ENCODE measurements around the gene DPRX.

Gene DPRX, protein sequence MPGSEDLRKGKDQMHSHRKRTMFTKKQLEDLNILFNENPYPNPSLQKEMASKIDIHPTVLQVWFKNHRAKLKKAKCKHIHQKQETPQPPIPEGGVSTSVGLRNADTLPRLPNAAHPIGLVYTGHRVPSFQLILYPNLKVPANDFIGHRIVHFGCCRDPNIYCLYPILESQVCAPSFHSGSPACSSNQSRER

DNA sequence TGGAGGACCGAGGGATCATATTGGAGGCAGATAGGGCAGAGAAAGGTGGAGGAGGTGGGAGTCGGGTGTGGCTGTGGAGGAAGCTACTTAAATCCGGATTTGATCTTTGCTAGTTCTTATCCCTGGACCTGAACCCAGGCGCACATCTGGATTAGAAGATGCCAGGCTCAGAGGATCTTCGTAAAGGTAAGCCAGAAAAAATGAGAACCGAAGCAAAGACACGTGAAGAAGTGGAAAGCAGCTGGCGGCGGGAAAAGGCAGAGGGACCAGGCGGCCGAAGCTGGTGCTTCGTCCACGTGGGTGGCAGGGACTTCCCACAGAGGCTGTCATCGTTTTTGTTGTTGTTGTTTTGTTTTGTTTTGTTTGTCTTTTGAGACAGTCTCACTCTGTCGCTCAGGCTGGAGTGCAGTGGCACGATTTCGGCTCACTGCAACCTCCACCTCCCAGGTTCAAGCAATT lies at the start of gene DPRX:
Gene DPRX (plus strand): TSS at position 51 of the 459 bp plus-strand sequence. CDS start 108 bp downstream, at position 159.
- DNase-seq: no peak

DNA sequence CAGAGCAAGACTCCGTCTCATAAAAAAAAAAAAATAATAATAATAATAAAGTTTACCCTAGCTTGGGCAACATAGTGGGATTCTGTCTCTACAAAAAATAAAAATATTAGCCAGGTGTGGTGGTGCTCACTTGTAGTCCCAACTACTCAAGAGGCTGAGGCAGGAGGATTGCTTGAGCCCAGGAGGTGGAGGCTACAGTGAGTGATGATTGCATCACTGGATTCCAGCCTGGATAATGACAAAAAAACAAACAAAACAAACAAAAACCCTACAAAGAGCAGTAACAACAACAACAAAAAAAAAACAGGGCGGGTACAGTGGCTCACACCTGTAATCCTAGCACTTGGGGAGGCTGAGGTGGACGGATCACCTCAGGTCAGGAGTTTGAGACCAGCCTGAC lies 48.6 kb upstream of the DPRX start:
- DNase-seq: no peak

DNA sequence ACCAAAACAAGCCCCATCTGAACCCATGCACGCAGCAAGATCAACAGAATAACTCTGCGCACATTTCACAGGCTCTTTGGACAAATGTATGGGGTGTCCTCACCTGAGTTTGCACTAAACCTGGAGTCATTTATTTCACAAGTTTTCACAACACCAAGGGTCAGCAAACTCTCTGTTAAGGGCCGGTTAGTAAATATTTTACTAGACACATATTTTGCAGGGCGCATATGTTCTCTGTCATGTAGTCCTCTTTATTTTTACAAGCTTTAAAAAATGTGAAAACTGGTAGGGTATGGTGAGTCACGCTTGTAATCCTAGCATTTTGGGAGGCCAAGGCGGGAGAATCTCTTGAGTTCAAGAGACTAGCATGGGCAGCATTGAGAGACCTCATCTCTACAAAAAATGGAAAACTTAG lies 45.5 kb upstream of the DPRX start:
- no peak for DNase-seq

DNA sequence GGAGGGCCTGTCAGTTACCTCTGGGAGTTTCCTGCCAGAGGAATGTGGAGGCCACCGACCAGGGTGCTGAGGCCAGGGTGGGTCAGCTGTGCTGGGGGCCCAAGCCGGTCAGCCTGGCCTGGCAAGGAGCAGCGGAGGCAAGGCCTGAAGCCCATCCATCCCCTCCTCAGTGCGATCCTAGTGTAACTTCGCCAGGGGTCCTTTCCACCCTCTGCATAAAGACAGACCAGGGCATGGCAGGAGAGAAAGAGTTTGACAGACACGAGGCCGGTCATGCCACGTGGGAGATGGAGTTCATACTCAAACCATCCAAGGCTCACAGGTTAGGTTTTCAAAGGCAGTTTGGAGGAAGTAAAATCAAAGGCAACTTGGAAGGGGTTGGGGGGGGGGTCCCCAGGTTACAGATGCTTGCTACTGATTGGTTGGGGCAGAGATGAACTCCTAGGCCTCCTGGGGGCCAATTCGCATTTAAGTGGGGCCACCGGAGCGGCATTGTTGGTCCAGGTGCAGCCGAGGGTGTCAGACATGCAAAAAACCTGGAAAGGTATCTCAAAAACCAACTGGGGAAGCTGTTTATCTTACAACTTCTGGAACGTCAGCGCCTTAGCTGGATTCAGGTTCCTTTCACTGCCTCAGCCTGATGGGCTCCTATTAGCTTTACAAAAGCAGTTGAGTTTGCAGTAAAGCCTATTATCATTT lies 36.8 kb upstream of the DPRX start:
- no peak for DNase-seq

DNA sequence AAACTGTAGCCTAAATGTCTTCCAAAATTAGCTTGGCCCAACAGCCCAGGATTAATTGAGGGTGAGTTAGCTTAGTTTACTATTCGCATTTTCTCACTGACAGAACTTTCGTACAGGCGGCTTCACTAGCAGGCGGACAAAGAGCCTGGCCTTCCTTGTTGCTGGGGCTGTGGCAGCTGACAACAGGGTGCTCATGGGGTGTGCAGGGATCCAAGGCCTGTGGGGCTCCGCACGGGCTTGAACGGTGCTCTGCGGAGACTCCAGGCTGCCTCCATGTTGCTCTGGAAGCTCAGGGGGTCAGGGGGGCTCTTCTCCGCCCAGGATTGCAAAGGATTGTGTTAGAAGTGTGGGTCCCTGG lies 36.3 kb upstream of the DPRX start:
- no peak for DNase-seq

DNA sequence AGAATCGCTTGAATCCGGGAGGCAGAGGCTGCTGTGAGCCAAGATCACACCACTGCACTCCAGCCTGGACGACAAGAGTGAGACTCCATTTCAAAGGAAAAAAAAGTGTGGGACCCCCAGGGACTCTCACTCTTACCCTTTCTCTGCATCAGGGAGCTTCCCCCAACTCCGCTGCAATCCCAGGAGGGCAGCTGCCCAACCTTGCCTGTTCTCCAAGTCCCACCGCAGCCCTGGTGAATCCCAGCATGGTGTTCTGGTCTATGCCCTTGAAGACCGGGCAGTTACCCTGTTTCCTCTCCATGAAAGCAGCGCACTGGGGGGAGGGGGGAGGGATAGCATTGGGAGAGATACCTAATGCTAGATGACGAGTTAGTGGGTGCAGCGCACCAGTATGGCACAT lies 35.7 kb upstream of the DPRX start:
- no peak for DNase-seq

DNA sequence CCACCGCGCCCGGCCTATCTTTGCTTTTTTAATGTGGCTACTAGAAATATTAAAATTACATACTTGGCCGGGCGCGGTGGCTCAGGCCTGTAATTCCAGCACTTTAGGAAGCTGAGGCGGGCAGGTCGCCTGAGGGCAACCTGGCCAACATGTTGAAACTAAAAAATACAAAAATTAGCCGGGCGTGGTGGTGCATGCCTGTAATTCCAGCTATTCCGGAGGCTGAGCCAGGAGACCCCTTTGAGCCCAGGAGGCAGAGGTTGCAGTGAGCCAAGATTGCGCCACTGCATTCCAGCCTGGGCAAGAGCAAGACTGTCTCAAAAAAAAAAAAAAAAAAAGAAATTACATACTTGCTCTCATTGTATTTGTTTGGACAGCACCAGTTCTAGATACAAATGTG lies 34.8 kb upstream of the DPRX start:
- no peak for DNase-seq

DNA sequence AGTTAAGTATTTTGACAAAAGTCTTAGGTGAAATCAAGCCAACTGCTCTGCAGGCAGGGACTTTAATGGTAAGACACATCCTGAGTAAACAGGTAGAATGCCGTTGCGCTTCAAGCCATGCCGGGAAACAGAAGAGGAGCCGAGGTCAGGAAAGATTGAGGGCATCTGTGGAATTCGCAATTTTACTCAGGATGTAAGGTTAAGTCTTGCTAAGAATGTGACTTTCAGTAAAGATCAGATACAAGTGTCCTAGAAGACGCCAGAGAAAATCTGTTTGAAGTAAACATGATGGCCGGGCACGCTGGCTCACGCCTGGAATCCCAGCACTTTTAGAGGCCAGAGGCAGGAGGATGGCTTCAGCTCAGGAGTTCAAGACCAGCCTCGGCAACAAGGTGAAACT lies 33.4 kb upstream of the DPRX start:
- DNase-seq: no peak

DNA sequence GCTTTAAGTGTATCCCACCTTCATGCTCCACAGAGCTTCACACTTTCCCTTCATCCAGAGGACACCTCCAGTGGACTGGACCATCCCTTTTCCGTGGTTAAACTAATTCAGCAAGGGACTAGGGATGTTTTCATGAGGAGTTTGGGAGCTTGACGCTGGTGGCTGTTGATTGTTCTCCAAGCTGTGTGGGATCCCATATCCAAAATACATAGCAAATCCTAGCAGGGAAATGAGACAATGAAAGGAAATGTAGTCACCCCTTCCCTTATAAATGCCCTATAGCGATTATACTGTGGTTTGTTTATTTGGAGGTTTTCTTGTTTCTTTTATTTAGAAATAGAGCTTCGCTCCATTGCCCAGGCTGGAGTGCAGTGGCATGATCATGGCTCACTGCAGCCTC lies 31.6 kb upstream of the DPRX start:
- DNase-seq: no peak

DNA sequence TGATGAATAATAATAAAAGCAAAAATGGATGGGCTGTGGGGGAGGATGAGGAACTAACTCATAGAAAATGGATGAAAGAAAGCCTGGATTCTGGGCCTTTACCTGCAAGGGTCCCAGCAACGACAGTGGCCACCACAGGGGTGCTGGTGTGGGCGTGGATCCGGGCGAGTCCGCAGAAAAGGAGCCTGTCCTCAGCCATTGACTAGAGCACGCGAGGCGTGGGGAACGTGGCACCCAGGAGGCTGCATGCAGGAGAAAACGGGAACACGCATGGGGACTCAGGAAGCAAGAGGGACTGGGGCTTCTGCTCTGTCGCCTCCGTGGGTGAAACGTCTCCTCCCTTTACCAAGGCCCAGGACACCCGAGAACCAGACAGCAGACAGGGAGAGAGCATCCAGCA lies 25.8 kb upstream of the DPRX start:
- DNase-seq: no peak

DNA sequence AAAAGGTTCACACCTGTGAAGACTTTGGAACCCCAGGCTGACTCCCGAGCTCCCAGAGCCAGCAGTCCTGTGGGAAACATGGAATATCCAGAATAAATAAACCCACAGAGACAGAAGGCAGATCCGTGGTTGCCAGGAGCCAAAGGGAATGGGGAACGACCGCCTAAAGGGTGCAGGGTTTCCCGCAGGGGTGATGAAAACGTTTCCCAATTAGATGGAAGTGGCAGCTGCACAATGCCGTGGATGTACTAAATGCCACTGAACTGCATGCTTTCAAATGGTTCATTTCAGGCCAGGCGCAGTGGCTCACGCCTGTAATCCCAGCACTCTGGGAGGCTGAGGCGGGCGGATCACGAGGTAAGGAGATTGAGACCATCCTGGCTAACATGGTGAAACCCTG lies 23.4 kb upstream of the DPRX start:
- DNase-seq: no peak

DNA sequence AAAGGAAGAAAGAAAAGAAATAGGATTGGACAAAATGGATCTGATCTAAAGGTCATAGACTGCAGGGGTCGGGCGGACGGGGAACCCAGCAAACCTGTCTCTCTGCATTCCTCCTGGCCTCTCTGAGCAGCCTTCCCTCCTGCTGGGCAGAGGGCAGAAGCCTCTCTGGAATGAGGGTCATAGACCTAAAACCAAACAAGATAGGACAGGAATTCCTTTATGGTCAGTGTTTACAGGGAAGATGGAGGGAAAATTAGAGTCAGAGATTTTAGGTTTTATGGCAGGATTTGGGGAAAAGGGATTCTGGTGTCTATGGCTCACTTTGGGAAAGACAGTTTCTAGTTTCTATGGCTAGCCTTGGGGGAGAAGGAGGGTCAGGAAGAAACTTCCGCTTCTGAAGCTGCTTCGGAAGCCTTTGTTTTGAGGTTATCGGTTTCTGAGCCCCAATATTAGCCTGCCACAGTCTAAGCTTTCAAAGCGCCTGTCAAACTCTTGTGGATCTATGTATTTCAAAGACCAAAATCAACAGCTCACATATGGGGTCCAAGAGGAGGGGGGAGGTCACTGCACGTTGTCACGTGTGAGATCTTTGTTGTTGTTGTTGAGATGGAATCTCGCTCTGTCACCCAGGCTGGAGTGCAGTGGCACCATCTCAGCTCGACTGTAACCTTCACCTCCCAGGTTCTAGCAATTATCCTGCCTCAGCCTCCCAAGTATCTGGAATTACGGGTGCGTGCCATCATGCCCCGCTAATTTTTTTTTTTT lies 18.9 kb upstream of the DPRX start:
- DNase-seq: no peak

DNA sequence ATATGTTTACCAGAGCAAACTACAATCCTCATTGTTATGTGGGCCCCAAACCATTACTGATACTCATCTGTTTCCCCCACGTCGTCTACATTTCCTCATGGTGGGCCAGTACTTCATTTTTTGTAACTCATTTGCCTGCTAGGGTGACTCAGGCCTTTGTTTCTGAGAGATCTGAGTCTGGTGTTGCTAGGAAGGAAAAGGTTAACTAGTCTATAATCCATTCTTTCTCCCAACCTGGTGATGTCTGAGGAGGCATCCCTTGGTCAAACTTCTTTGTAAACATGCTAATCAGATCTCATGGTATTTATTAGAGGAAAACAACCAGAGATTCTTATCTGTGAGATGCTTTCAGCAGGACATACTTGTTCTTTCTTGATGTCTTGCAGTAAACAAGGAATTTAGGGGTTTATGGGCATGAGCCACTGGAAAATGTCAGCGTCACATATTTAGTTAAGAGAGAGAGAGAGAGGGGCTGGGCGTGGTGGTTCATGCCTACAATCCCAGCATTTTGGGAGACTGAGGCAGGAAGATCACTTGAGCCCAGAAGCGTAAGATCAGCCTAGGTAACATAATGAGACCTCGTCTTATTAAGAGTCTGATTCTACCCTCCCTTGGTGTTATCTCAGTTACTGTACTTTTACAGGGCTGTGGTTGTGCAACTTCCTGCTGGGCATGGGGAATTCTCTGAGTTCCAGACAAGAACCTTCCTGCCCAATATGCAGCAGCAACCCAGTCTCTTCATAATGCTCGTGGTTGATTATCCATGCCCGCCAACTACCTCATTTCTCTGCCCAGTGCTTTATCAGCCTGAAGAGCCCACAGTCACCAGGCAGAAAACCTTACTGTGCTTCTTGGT lies 9.7 kb upstream of the DPRX start:
- DNase-seq: no peak

DNA sequence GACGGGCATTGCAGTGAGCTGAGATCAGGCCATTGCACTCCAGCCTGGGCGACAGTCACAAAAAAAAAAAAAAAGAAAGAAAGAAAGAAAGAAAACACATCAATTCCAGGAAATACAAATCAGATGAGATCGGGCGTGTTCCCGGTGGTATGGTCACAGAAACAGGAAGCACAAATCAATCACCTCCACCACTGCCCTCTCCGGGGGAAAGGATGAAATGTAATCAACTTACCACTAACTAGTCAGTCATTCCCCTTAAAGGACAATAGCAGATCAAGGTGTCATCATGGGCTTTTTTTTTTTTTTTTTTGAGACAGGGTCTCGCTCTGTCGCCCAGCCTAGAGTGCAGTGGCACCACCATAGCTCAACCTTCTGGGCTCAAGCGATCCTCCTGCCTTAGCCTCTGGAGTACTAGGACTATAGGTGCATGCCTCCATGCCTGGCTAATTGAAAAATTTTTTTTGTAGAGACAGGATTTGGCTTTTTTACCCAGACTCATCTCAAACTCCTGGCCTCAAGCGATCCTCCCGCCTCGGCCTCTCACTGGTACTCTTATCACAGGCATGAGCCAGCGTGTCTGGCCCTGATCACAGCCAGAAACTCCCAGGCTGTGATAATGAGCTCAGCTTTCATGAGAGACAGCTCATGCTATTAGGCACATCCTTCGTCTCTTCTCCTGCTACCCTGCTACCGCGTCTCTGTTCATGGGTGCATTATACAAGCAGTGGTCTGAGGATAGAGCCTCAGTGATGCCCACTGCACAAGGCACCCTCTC lies 6.8 kb upstream of the DPRX start:
- no peak for DNase-seq

DNA sequence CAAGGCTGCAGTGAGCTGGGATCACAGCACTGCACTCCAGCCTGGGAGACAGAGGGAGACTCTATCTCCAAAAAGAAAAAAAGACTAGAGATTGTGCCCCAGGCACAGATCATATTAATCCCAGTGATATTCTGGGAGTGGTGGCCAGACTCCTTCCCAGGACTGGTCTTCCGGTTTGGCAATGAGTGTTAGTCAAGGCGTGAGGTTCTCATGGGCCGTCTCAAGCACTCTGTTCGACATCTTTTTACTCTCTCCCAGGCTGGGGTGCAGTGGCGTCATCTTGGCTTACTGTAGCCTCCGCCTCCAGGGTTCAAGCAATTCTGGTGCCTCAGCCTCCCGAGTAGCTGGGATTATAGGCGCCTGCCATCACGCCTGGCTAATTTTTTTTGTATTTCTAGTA lies 5.3 kb upstream of the DPRX start:
- no peak for DNase-seq

DNA sequence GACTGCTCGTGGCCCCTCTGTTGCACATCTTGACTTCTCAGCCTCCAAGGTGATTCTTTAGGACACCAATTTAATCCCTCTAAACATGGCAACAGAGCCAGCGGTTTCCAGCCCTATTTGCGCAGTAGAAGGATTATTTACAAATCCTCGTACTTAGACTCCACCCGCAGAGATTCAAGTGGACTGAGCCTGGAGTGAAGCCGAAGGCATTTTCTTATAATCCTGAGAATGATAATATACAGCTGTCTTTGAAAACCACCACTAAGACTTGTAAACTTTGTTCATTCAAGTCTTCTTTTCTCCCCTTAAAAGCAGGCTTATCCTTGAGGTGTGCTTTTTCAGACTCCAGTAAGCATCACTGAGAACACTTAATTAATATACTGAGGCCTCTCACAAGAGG lies 4.8 kb upstream of the DPRX start:
- no peak for DNase-seq

DNA sequence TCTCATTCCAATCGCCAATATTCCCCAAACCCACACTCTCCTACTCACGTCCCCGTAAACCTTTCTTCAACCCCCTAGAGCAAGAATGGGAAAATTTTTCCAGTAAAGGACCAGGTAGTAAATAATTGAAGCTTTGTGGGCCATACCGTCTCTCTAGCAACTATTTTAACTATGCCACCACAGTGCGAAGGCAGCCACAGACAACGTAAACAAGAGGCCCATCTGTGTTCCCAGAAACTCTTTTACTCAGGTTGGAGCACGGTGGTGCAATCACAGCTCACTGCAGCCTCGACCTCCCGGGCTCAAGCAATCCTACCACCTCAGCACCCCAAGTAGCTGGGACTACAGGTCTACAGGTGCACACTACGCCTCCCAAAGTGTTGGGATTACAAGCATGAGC lies 3.0 kb downstream of the DPRX start:
- no peak for DNase-seq

DNA sequence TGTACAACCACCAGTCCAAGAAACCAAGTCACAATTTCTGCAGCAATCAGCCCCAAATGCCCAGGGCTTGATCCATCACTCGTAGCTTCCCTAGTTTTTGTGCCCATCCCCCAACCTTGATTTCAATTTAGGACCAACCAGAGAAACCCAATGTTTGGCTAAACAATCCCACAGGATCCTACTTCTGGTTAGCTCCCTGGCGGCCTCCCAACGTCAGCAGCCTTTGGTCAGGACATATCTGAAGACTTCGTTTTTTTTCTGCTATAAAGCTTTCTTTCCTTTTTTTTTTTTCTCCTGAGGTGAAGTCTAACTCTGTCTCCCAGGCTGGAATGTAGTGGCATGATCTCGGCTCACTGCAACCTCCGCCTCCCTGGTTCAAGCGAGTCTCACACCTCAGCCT lies 7.7 kb downstream of the DPRX start:
- DNase-seq: no peak

DNA sequence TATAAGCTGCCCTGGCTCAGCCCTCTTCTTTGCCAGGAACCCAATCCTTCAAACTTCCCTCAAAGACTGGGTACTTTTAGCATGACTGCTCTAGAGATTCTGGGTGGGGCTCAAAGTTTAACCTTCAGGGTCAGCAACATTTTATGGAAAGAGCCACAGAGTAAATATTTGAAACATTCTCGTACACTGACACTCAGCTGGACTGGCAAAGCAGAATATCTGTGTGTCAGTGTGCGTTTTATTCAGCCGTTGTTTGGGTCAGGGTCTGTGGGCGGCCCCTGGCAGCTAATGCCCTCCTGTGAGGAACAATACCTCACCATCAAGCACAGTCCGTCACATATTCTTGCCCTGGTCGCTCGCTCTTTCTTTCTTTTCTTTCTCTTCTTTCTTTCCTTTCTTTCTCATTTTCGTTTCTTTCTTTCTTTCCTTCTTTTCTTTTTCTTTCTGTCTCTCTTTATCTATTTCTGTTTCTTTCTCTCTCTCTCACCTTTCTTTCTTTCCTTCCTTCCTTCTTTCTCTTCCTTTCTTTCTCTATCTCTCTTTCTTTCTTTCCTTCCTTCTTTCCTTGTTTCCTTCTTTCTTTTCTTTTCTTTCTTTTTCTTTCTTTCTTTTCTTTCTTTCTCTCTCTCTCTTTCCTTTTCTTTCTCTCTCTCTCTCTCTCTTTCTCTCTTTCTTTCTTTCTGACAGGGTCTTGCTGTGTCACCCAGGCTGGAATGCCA lies 10.7 kb downstream of the DPRX start:
- DNase-seq: no peak

DNA sequence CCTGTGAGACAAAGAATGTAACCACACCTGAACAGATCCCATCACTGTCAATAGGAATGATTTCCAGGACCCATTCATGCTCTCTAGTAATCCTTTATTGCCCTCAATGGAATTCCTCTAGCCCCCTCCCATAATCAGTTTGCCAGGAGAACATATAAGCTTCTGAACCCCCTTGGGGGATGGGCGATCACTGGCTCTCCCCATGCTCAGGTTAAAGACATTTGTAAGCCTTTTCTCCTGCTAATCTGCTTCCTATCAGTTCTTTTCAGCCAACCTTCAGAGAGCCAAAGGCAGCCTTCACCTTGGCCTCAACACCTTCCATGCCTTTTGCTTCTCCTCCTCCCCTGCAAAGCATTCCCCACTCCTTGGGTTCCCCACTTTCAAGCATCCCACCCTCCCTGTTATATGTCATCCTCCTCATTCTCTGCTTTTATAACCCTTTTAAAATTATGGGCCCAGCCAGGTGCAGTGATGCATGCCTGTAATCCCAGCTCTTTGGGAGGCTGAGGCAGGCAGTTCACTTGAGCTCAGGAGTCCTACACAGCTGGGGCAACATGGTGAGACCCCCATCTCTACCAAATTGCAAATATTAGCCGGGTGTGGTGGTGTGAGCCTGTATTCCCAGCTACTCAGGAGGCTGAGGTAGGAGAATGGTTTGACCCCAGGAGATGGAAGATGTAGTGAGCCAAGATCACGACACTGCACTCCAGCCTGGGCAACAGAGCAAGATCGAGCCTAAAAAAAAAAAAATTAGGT lies 12.4 kb downstream of the DPRX start:
- no peak for DNase-seq

DNA sequence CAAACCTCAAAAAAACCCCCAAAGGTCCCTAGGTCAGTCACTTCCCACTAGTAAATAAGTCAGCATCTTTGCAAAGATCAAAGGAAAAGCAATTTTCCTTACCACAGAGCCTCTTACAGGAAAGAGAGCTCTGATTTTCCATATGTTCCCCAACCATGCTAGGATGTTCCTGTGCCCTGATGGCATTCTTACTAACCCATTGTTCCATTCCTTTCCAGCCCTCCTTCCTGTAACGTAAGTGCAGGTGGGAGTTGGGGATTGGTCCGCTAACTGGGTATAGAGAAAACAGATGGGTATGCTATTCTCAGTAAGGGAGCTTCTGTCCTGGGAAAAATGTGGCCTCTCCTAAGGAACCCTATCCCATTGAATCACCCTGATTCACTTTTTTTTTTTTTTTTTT lies 14.3 kb downstream of the DPRX start:
- DNase-seq: no peak

Measured in COR-L47 (cell line).